ENCODE results near the gene PTCH2. TPM values are rescaled to one million over a fixed set of nuclear protein-coding genes. Genes with fewer than 3 reads are reported as not detected.

The PTCH2 gene
- total and polyA plus RNA-seq, 2 donors (not counting 1 experiment from before 2014, with no cell fraction given): 1.3 to 1.7 TPM

DNA sequence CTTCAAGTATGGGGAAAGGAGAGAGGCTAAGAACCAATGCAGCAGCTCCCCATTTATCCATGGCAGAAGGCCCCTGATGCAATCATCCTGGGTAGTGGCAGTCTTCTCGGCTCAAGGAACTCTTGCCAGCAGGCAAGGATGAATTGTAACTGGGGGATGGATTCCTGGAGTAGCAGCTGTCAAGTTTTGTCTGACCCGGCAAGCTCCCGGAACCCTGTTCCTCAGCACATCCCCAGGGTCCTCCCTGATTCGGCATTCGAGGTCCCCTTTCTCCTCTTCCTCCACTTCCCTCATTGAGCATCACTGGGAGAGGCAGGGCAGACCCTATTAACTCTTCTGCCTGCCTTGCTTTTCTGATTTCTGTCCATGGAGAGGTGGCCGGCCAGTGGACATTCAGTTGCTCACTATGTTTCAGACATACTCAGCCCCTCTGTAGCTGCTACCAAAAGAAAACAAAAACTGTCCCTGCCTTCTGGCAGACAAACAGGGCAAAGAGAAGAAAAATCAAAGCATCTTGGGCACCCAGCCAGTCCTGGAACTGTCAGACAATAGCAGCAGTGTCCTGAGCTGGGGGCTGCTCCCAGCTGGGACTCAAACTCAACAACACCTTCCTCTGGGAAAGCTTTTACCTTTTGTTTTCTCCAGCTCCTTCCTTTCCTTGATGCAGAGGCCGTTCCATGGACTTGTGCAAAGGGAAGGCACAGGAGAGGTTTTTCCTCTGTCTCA is 5.6 kb upstream of the PTCH2 start:
- DNase-seq (no peak), ATAC-seq (ENCODE audit: low read depth) (no peak)
- TF ChIP-seq CTCF (IDR thresholded peaks at IDR 0.05): no peak
- TF ChIP-seq EZH2 (IDR thresholded peaks at IDR 0.05; ENCODE audit: borderline replicate concordance, insufficient read depth, low read depth, low read length, poor library complexity, severe bottlenecking): no peak
- no peaks in the 10 kb centered on the region for H3K27me3 Mint-ChIP-seq
- 86% methylated on average over 5 of the region's 7 CpGs for WGBS (ENCODE audit: insufficient coverage)
- H3K4me3 Mint-ChIP-seq: no peak overlapping the region
- Histone ChIP-seq H3K36me3 (replicated peaks in 1 of 2; ENCODE audit: control extremely low read depth in 1 of 2, control insufficient read depth in 1 of 2, extremely low read depth in 1 of 2, insufficient read depth in 2 of 2, low read length in 1 of 2) (peaks cover 0 to 8% of the 10 kb centered on the region in 2 experiments), H3K9ac (ENCODE audit: low read length) (no peak overlapping the region), H2AFZ (ENCODE audit: insufficient read depth, low read depth, low read length, poor library complexity, severe bottlenecking) (no peak overlapping the region), H3K4me1 (ENCODE audit: control insufficient read depth in 2 of 2, insufficient read depth in 2 of 2, low read length in 2 of 2) (peaks cover 3% of the 10 kb centered on the region in 2 donors), H3K4me3 (ENCODE audit: control extremely low read depth in 1 of 5, extremely low read depth in 1 of 5, insufficient read depth in 1 of 5, low read depth in 2 of 5, low read length in 4 of 5) (no peak overlapping the region), H3K27ac (ENCODE audit: low read length in 2 of 2) (no peak overlapping the region), H3K4me2 (replicated peaks; ENCODE audit: low read depth, low read length, poor library complexity, severe bottlenecking) (no peak overlapping the region), H4K20me1 (ENCODE audit: control insufficient read depth, insufficient read depth, low read length, poor library complexity, severe bottlenecking) (no peaks in the 10 kb centered on the region), H3K27me3 (replicated peaks in 1 of 4; ENCODE audit: control extremely low read depth in 1 of 4, control insufficient read depth in 3 of 4, insufficient read depth in 4 of 4, low read length in 3 of 4) (no peaks in the 10 kb centered on the region), H3K79me2 (ENCODE audit: control insufficient read depth, insufficient read depth, low read length) (no peaks in the 10 kb centered on the region), H3K9me3 (ENCODE audit: control extremely low read depth in 1 of 3, control insufficient read depth in 2 of 3, insufficient read depth in 1 of 3, low read length in 2 of 3) (no peaks in the 10 kb centered on the region)
- POLR2A ChIA-PET: no interaction called here
- intact Hi-C loops (cut with micrococcal nuclease): no loop called here
- H3K9me3 Mint-ChIP-seq (ENCODE audit: insufficient read depth): no peaks in the 10 kb centered on the region
- H3K27ac Mint-ChIP-seq: no peak overlapping the region
- H3K4me1 Mint-ChIP-seq: peaks cover 7% of the 10 kb centered on the region
- CTCF ChIA-PET: no interaction called here

GRCh38 chr1:44847845-44848244 is 4.8 kb upstream of the PTCH2 start:
- no peak for ATAC-seq (ENCODE audit: low read depth)
- CTCF ChIA-PET: no interaction called here

More at GRCh38 chr1:44847845-44848244, 4.8 kb upstream of the PTCH2 start:
- POLR2A ChIA-PET: no interaction called here
- Histone ChIP-seq H3K4me3 (ENCODE audit: control extremely low read depth in 1 of 5, extremely low read depth in 1 of 5, insufficient read depth in 1 of 5, low read depth in 2 of 5, low read length in 4 of 5) (no peak overlapping the region), H2AFZ (ENCODE audit: insufficient read depth, low read depth, low read length, poor library complexity, severe bottlenecking) (no peak overlapping the region), H3K27ac (ENCODE audit: low read length in 2 of 2) (no peak overlapping the region), H3K79me2 (ENCODE audit: control insufficient read depth, insufficient read depth, low read length) (no peaks in the 10 kb centered on the region), H3K9ac (ENCODE audit: low read length) (no peak overlapping the region), H3K4me1 (ENCODE audit: control insufficient read depth in 2 of 2, insufficient read depth in 2 of 2, low read length in 2 of 2) (peaks cover 4 to 10% of the 10 kb centered on the region in 2 donors), H3K9me3 (ENCODE audit: control extremely low read depth in 1 of 3, control insufficient read depth in 2 of 3, insufficient read depth in 1 of 3, low read length in 2 of 3) (no peaks in the 10 kb centered on the region), H3K27me3 (replicated peaks in 1 of 4; ENCODE audit: control extremely low read depth in 1 of 4, control insufficient read depth in 3 of 4, insufficient read depth in 4 of 4, low read length in 3 of 4) (peaks cover 0 to 1% (median 0%) of the 10 kb centered on the region in 4 experiments), H3K36me3 (replicated peaks in 1 of 2; ENCODE audit: control extremely low read depth in 1 of 2, control insufficient read depth in 1 of 2, extremely low read depth in 1 of 2, insufficient read depth in 2 of 2, low read length in 1 of 2) (peaks cover 0 to 8% of the 10 kb centered on the region in 2 experiments), H3K4me2 (replicated peaks; ENCODE audit: low read depth, low read length, poor library complexity, severe bottlenecking) (no peak overlapping the region), H4K20me1 (ENCODE audit: control insufficient read depth, insufficient read depth, low read length, poor library complexity, severe bottlenecking) (no peaks in the 10 kb centered on the region)
- Mint-ChIP-seq H3K4me3 (no peak overlapping the region), H3K4me1 (peaks cover 8% of the 10 kb centered on the region), H3K27me3 (no peaks in the 10 kb centered on the region), H3K9me3 (ENCODE audit: insufficient read depth) (no peaks in the 10 kb centered on the region), H3K27ac (no peak overlapping the region)
- WGBS (ENCODE audit: insufficient coverage): 100% methylated on average over 1 of the region's 1 CpG
- TF ChIP-seq EZH2 (IDR thresholded peaks at IDR 0.05; ENCODE audit: borderline replicate concordance, insufficient read depth, low read depth, low read length, poor library complexity, severe bottlenecking) (no peak), CTCF (IDR thresholded peaks at IDR 0.05) (no peak)
- no peak for DNase-seq
- intact Hi-C loops (cut with micrococcal nuclease): no loop called here
